HepG2 (cell line): ENCODE measurements around the gene VSIG10L. TPM values are rescaled to one million over a fixed set of nuclear protein-coding genes. Genes with fewer than 3 reads are reported as not detected.

Source experiments
- FOXO4 ChIP-seq: sonication (generic); formaldehyde crosslinking; conservative IDR thresholded peaks from 2 replicates; pipeline ENCODE4 v1.8.1; 2023; ENCODE audit warnings: missing genetic modification reagents
- HMGXB4 ChIP-seq, 2 experiments: sonication (generic) in 1 of 2; formaldehyde crosslinking in 1 of 2; IDR thresholded peaks; 2 replicates each; pipeline versions ENCODE4 v1.4.0 to v1.6.1; 2018 to 2020; ENCODE audit warnings: missing genetic modification reagents in 2 of 2, borderline replicate concordance in 1 of 2, low read depth in 1 of 2, mild to moderate bottlenecking in 1 of 2, missing biosample characterization in 1 of 2
- JUND ChIP-seq: sonication (generic); formaldehyde crosslinking; IDR thresholded peaks from 2 replicates; pipeline ENCODE4 v1.8.0; 2022; ENCODE audit warnings: mild to moderate bottlenecking, missing genetic modification reagents
- MTA3 ChIP-seq: sonication (generic); formaldehyde crosslinking; IDR thresholded peaks from 2 replicates; pipeline ENCODE4 v1.4.0; 2020; ENCODE audit warnings: missing genetic modification reagents
- MYC ChIP-seq: sonication (generic); formaldehyde crosslinking; IDR thresholded peaks from 2 replicates; pipeline ENCODE4 v1.9.0; 2021; ENCODE audit warnings: missing genetic modification reagents, borderline replicate concordance
- NFRKB ChIP-seq: fragments of 450-650 bp; IDR thresholded peaks from 2 replicates; pipeline ENCODE4 v1.6.1; 2017
- POLR2AphosphoS5 ChIP-seq: IDR thresholded peaks from 2 replicates; pipeline ENCODE4 v1.6.1; 2012; ENCODE audit warnings: low read depth, low read length
- RELA ChIP-seq: sonication (generic); formaldehyde crosslinking; IDR thresholded peaks from 2 replicates; pipeline ENCODE4 v1.4.0; 2020; ENCODE audit warnings: missing genetic modification reagents
- SOX6 ChIP-seq, 2 experiments: fragments of 450-650 bp in 1 of 2; sonication (generic) in 1 of 2; formaldehyde crosslinking in 1 of 2; IDR thresholded peaks; 2 replicates each; pipeline versions ENCODE4 v1.4.0 to v1.6.1; 2017 to 2020; ENCODE audit warnings: antibody characterized with exemption in 1 of 2, mild to moderate bottlenecking in 1 of 2, missing genetic modification reagents in 1 of 2
- ZBTB42 ChIP-seq: sonication (generic); formaldehyde crosslinking; IDR thresholded peaks from 2 replicates; pipeline ENCODE4 v1.5.0; 2020; ENCODE audit warnings: mild to moderate bottlenecking, missing genetic modification reagents
- ZNF138 ChIP-seq: sonication (generic); formaldehyde crosslinking; IDR thresholded peaks from 2 replicates; pipeline ENCODE4 v1.5.0; 2020; ENCODE audit warnings: mild to moderate bottlenecking, low read depth, missing genetic modification reagents
- ZNF562 ChIP-seq: sonication (generic); formaldehyde crosslinking; IDR thresholded peaks from 2 replicates; pipeline ENCODE4 v1.8.0; 2022; ENCODE audit warnings: missing genetic modification reagents, borderline replicate concordance
- ZZZ3 ChIP-seq: sonication (generic); formaldehyde crosslinking; IDR thresholded peaks from 2 replicates; pipeline ENCODE4 v1.4.0; 2020; ENCODE audit warnings: missing genetic modification reagents, mild to moderate bottlenecking, borderline replicate concordance
- polyA plus RNA-seq, 8 experiments: library from polyadenylated mRNA; depleted of rRNA in 3 of 8; stranded (reverse) in 7 of 8; unstranded in 1 of 8; fragments of >200 nt; fragmentation: Illumina TruSeq in 4 of 8; extraction: Trizol in 4 of 8; gene quantifications; 2 replicates each; pipeline versions ENCODE4 v1.2.1 to v1.2.3, GENCODE V29; 2011 to 2016; ENCODE audit warnings: low read depth in 4 of 8, missing spikeins in 1 of 8, mixed read lengths in 1 of 8; ENCODE audit not compliant: insufficient read depth in 1 of 8
- total RNA-seq, 5 experiments: library from RNA; depleted of rRNA; stranded (reverse); fragments of >200 nt; fragmentation: Illumina TruSeq; extraction: Trizol; gene quantifications; 2 replicates each; pipeline ENCODE4 v1.2.3, GENCODE V29; 2016; ENCODE audit warnings: low read depth in 1 of 5

VSIG10L gene
- total and polyA plus RNA-seq, 2 of the 13 experiments (the other 11 are each of a cell fraction or from before 2014, with no cell fraction given) = 2.7 to 8.5 TPM

GRCh38 chr19:51351266-51351990 is 9.5 kb upstream of the VSIG10L start (continued):
- TF ChIP-seq FOXO4 (CRISPR knock-in tag) (0 out of 2 replicates have a peak, but pooled peaks have one; percentile 66), POLR2AphosphoS5 (peak; percentile 37), MYC (CRISPR knock-in tag) (no peak), HMGXB4 (CRISPR knock-in tag; IDR thresholded peaks at IDR 0.05; ENCODE audit: borderline replicate concordance in 1 of 2, low read depth in 1 of 2) (no peak), RELA (no peak), JUND (CRISPR knock-in tag) (no peak), ZBTB42 (CRISPR knock-in tag) (no peak), ZZZ3 (no peak), SOX6 (IDR thresholded peaks at IDR 0.05) (no peak), SOX6 (CRISPR knock-in tag; IDR thresholded peaks at IDR 0.05) (no peak), ZNF562 (CRISPR knock-in tag) (no peak), ZNF138 (CRISPR knock-in tag) (no peak), MTA3 (CRISPR knock-in tag) (no peak), NFRKB (no peak)
